ENCODE data around the gene RADX.

GRCh38 chrX:106588801-106589200, 23.0 kb upstream of the RADX start:
- TF ChIP-seq POLR2A (IDR thresholded peaks at IDR 0.05; ENCODE audit: low read length) (no peak), GATA1 (IDR thresholded peaks at IDR 0.05; ENCODE audit: low read depth, low read length) (no peak)
